Measurements from ENCODE around the gene METTL8. TPM values are rescaled to one million over a fixed set of nuclear protein-coding genes. Genes with fewer than 3 reads are reported as not detected.

METTL8 gene
- total RNA-seq, 1 donor from 2014 or later: 31.5 TPM

- TF ChIP-seq, protein P1, sequence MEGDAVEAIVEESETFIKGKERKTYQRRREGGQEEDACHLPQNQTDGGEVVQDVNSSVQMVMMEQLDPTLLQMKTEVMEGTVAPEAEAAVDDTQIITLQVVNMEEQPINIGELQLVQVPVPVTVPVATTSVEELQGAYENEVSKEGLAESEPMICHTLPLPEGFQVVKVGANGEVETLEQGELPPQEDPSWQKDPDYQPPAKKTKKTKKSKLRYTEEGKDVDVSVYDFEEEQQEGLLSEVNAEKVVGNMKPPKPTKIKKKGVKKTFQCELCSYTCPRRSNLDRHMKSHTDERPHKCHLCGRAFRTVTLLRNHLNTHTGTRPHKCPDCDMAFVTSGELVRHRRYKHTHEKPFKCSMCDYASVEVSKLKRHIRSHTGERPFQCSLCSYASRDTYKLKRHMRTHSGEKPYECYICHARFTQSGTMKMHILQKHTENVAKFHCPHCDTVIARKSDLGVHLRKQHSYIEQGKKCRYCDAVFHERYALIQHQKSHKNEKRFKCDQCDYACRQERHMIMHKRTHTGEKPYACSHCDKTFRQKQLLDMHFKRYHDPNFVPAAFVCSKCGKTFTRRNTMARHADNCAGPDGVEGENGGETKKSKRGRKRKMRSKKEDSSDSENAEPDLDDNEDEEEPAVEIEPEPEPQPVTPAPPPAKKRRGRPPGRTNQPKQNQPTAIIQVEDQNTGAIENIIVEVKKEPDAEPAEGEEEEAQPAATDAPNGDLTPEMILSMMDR (conservative IDR thresholded peaks at IDR 0.05; ENCODE audit: low read depth, low read length): no peak
- no peak overlapping the region for H3K4me3 ChIP-seq (ENCODE audit: low read depth, low read length)
- no peak for DNase-seq (ENCODE audit: low read depth)
These were observed 110.9 kb downstream of the METTL8 start for GRCh38 chr2:171322928-171323327.

DNA sequence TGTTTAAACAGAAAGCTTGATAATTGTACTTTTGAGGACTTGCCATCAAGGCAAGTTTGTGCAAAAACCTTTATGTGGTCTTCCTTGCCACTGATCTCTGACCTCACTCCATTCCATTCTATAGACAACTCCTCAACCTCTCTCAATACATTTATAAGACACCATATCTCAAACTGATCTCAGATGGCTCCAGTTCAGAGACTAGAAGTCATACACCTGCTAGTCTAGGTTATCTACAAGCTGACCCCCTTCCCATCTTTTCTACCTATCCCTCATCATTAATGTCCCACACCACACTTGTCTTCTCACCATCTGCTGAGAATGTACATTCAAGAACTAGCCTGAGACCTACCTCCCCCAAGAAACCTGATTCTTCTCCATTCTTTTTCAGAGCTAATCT lies 113.1 kb downstream of the METTL8 start:
- H3K4me3 ChIP-seq (ENCODE audit: low read depth, low read length): no peak overlapping the region
- TF ChIP-seq, protein P1 (conservative IDR thresholded peaks at IDR 0.05; ENCODE audit: low read depth, low read length): no peak
- no peak for DNase-seq (ENCODE audit: low read depth)

GRCh38 chr2:171320208-171320621 lies 113.6 kb downstream of the METTL8 start:
- no peak for DNase-seq (ENCODE audit: low read depth)
- H3K4me3 ChIP-seq (ENCODE audit: low read depth, low read length): no peak overlapping the region
- TF ChIP-seq, protein P1 (conservative IDR thresholded peaks at IDR 0.05; ENCODE audit: low read depth, low read length): no peak

DNA sequence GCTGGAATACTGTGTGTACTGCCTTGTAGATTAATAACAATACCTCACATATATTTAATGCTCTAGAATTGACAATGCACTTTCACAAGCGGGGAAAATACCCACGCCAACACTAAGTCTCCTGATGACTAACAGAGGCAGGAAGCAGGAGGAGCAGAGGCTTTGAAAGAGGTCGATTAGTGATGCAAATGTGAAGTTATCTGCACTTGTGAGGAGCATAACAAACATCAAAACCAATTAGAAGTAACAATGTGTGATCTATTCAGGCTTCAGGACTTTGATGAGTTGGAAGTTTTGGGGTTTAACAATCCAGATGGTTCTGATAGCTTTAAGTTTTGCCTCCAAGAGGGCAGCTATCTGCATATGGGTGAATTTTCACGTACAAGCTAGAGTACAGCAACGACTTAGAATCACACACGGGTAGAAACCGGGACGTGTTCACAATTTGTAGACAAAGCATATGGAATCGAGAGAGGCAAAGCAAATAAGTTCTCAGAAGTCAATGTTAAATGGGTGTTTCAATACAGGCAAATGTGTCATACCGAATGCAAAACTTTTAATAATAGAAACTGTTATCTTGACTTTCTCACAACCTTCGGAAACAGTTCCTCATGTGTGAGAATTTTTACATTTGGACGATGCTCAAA lies 114.5 kb downstream of the METTL8 start:
- DNase-seq (ENCODE audit: low read depth): no peak
- no peak overlapping the region for H3K4me3 ChIP-seq (ENCODE audit: low read depth, low read length)
- TF ChIP-seq, protein P1 (conservative IDR thresholded peaks at IDR 0.05; ENCODE audit: low read depth, low read length): no peak

GRCh38 chr2:171318463-171318934 lies 115.3 kb downstream of the METTL8 start:
- TF ChIP-seq, protein P1 (conservative IDR thresholded peaks at IDR 0.05; ENCODE audit: low read depth, low read length): no peak
- no peak for DNase-seq (ENCODE audit: low read depth)
- H3K4me3 ChIP-seq (ENCODE audit: low read depth, low read length): no peak overlapping the region

GRCh38 chr2:171317492-171318125 lies 116.2 kb downstream of the METTL8 start:
- no peak for DNase-seq (ENCODE audit: low read depth)
- no peak overlapping the region for H3K4me3 ChIP-seq (ENCODE audit: low read depth, low read length)
- TF ChIP-seq, protein P1 (conservative IDR thresholded peaks at IDR 0.05; ENCODE audit: low read depth, low read length): no peak
